Right atrium auricular region (tissue), 2 donors: ENCODE results near the gene TMEM255A. TPM values are rescaled to one million over a fixed set of nuclear protein-coding genes. Genes with fewer than 3 reads are reported as not detected.

Experiments used
- DNase-seq: peaks from one replicate; pipeline ENCODE4 v3.0.0-alpha.2; 2019; ENCODE audit warnings: low spot score
- H3K27ac ChIP-seq, 2 donors: fragments of 200-600 bp; sonication (generic); 1 replicate in 1 of 2; 2 replicates in 1 of 2; pipeline ENCODE4 v1.5.1; 2016 to 2019
- H3K27me3 ChIP-seq, 2 donors: fragments of 200-600 bp; sonication (generic); one replicate each; pipeline versions ENCODE4 v1.5.1 to v1.6.0; 2017 to 2019
- H3K36me3 ChIP-seq: fragments of 200-600 bp; sonication (generic); one replicate; pipeline ENCODE4 v1.5.1; 2016
- H3K4me1 ChIP-seq, 2 donors: fragments of 200-600 bp; sonication (generic); one replicate each; pipeline versions ENCODE4 v1.5.1 to v1.6.0; 2017 to 2019
- H3K4me3 ChIP-seq, 2 donors: fragments of 200-600 bp; sonication (generic); 1 replicate in 1 of 2; 2 replicates in 1 of 2; pipeline ENCODE4 v1.5.1; 2017 to 2019; ENCODE audit warnings: mild to moderate bottlenecking in 1 of 2, moderate library complexity in 1 of 2
- H3K9me3 ChIP-seq, 2 donors: fragments of 200-600 bp; sonication (generic); one replicate each; pipeline ENCODE4 v1.5.1; 2019
- total RNA-seq, 2 donors: library from RNA; depleted of rRNA; stranded (reverse); fragments of >200 nt; gene quantifications; one replicate each; pipeline ENCODE4 v1.1.0, GENCODE V29; 2016
- TF ChIP-seq, protein P1 (sequence below), 2 donors: fragments of 200-600 bp; sonication (generic); IDR thresholded peaks; one replicate each; pipeline ENCODE4 v1.5.1; 2019; ENCODE audit warnings: antibody characterized with exemption in 2 of 2

Gene TMEM255A
- total RNA-seq, 2 donors from 2014 or later: 0.70 to 0.79 TPM

DNA sequence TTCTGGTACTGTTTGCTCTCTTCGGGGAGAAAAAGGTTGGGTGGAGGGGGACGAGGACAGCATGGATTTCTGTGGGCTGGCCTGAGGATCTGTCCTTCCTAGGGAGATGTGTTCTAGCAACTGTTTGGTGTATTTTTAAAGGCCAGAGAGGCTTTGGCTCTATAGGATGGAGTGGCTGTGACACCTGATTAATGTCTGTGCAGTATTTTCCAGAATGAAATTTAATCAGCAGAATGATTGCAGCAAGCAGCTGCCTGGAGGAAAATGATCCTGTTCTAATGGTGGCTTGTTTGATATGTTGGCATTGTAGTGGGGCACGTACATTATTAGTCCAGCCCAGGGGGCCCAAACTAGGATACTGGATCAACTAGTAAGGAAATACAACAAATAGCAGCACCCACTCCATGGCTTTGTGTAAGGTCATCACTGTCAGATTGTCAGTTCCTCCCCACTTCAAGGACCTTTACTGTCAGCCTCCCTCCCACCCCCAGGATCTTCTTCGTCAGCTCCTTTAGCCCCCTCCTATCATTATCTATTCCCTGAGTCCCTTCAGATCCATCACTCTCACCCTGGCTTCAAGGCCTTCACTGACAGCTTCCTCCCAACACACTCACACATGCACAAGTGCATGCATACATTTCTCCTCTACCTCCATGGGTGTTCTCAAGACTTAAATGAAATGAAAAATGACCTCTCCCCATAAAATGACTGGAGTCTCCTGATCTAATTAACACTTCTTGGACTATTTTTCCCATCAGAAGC lies 10.4 kb upstream of the TMEM255A start:
- H3K4me1 ChIP-seq: no peaks in the 10 kb centered on the region
- no peak overlapping the region for H3K4me3 ChIP-seq
- TF ChIP-seq, protein P1, sequence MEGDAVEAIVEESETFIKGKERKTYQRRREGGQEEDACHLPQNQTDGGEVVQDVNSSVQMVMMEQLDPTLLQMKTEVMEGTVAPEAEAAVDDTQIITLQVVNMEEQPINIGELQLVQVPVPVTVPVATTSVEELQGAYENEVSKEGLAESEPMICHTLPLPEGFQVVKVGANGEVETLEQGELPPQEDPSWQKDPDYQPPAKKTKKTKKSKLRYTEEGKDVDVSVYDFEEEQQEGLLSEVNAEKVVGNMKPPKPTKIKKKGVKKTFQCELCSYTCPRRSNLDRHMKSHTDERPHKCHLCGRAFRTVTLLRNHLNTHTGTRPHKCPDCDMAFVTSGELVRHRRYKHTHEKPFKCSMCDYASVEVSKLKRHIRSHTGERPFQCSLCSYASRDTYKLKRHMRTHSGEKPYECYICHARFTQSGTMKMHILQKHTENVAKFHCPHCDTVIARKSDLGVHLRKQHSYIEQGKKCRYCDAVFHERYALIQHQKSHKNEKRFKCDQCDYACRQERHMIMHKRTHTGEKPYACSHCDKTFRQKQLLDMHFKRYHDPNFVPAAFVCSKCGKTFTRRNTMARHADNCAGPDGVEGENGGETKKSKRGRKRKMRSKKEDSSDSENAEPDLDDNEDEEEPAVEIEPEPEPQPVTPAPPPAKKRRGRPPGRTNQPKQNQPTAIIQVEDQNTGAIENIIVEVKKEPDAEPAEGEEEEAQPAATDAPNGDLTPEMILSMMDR (IDR thresholded peaks at IDR 0.05): no peak
- H3K9me3 ChIP-seq: no peaks in the 10 kb centered on the region
- H3K27ac ChIP-seq: no peak overlapping the region
- DNase-seq: no peak
- H3K27me3 ChIP-seq: no peaks in the 10 kb centered on the region
- H3K36me3 ChIP-seq: no peaks in the 10 kb centered on the region

DNA sequence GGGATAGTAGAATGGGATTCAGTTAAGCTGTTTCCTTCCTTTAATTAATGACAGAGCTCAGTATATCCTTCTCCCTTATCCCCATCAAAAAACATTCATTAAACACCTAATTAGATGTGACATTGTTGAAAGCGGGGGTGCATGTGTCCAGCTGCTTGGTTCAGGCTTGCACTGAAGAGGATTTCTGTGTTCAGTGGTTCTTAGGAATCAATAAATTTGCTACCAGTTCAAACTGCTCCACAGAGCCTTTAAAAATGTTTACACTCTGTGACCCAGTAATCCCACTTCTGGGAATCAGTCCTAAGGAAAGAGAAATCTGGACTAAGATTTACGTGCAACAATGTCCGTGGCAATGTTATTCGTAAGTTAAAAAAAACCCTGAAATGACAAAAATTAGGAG lies 7.2 kb upstream of the TMEM255A start:
- no peaks in the 10 kb centered on the region for H3K9me3 ChIP-seq
- H3K4me1 ChIP-seq: no peaks in the 10 kb centered on the region
- no peak overlapping the region for H3K4me3 ChIP-seq
- no peak for DNase-seq
- no peaks in the 10 kb centered on the region for H3K36me3 ChIP-seq
- TF ChIP-seq, protein P1 (IDR thresholded peaks at IDR 0.05): no peak
- no peaks in the 10 kb centered on the region for H3K27me3 ChIP-seq
- H3K27ac ChIP-seq: no peak overlapping the region

DNA sequence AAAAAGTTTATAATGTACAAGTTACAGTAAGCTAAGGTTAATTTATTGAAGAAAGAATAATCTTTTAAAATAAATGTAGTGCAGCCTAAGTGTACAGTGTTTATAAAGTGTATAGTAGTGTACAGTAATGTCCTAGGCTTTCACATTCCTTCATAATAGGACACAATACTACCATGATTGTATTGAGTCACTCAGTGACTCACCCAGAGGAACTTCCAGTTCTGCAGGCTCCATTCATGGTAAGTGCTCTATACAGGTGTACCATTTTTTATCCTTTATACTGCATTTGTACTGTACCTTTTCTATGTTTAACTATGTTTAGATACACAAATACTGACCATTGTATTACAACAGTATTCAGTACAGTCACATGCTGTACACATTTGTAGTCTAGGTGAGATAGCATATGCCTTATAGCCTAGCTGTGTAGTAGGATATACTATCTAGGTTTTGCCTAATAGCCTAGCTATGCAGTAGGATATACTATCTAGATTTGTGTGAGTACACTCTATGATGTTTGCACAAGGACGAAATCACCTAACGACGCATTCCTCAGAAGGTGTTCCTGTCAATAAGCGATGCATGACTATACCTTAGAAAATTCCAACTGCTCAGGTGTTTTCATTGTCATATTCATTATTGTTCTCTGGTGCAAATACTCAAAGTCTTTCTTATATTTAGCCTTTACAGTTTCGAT lies 5.5 kb upstream of the TMEM255A start:
- DNase-seq: no peak
- H3K36me3 ChIP-seq: no peaks in the 10 kb centered on the region
- no peaks in the 10 kb centered on the region for H3K9me3 ChIP-seq
- no peak overlapping the region for H3K4me3 ChIP-seq
- no peak overlapping the region for H3K27ac ChIP-seq
- no peaks in the 10 kb centered on the region for H3K4me1 ChIP-seq
- TF ChIP-seq, protein P1 (IDR thresholded peaks at IDR 0.05): no peak
- no peaks in the 10 kb centered on the region for H3K27me3 ChIP-seq

DNA sequence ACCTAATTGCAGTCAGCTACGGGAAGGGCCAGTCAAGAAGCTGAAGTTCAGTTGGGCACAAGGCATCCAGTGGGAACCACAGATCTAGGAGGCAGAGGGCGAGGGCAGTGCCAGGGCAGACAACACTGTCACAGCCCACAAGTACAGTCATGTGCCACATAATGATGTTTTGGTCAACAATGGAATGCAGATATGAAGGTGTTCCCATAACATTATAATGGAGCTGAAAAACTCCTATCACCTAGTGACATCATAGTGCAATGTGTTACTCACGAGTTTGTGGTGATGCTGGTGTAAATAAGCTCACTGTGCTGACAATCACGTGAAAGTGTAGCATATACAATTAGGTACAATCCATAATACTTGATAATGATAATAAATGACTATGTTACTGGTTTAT lies 4.5 kb upstream of the TMEM255A start:
- TF ChIP-seq, protein P1 (IDR thresholded peaks at IDR 0.05): no peak
- Histone ChIP-seq H3K4me1 (peaks cover 0 to 6% of the 10 kb centered on the region in 2 donors), H3K27ac (no peak overlapping the region), H3K27me3 (no peaks in the 10 kb centered on the region), H3K9me3 (no peaks in the 10 kb centered on the region), H3K36me3 (no peaks in the 10 kb centered on the region), H3K4me3 (no peak overlapping the region)
- no peak for DNase-seq

DNA sequence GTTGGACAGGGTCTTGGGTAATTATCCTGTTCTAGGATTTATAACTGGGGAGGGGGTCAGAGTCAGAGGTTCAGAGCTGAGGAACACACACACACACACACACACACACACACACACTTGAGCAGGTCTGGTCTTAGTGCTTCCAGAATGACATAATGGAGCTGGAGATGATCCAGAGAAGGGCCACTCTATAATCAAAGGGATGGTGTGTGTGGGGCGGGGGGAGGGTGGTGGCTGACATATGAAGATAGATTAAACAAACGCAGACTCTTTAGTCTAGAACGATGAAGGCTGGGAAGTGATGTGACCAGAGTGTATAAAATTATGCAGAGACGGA lies 434 bp upstream of the TMEM255A start:
- Histone ChIP-seq H3K4me3 (no peak overlapping the region), H3K9me3 (no peaks in the 10 kb centered on the region), H3K4me1 (peaks cover 0 to 27% of the 10 kb centered on the region in 2 donors), H3K27ac (no peak overlapping the region), H3K36me3 (no peaks in the 10 kb centered on the region), H3K27me3 (peaks cover 0 to 2% of the 10 kb centered on the region in 2 donors)
- TF ChIP-seq, protein P1 (IDR thresholded peaks at IDR 0.05): no peak
- DNase-seq: no peak
